H1 (cell line): Measurements from ENCODE around the gene ARSA. TPM values are rescaled to one million over a fixed set of nuclear protein-coding genes. Genes with fewer than 3 reads are reported as not detected.

Source experiments
- CTCF ChIA-PET: fragments of 300-600 bp; sonication (Branson Sonifier 250); formaldehyde crosslinking; loops from one replicate; lab custom pipeline; 2021; ENCODE audit not compliant: partially characterized antibody; lab: Charles Lee
- POLR2A ChIA-PET: fragments of 300-600 bp; sonication (Branson Sonifier 250); formaldehyde crosslinking; loops from one replicate; lab custom pipeline; 2021; ENCODE audit warnings: inconsistent platforms; ENCODE audit not compliant: partially characterized antibody; lab: Charles Lee
- DNase-seq, 2 experiments: peaks; one replicate each; pipeline versions ENCODE4 v3.0.0 to v3.0.0-alpha.2; 2010 to 2022; ENCODE audit warnings: low spot score in 2 of 2, low read depth in 1 of 2, mixed read lengths in 1 of 2
- FAIRE-seq: peaks from 2 replicates; lab custom pipeline; 2011; peaks lifted over from hg19 to GRCh38; lab: Jason Lieb, UNC
- H2AFZ ChIP-seq: 2 replicates; pipeline ENCODE4 v1.8.1; 2012; ENCODE audit warnings: low read length, inconsistent platforms
- H2AK5ac ChIP-seq: 2 replicates; pipeline ENCODE4 v1.6.1; 2013; ENCODE audit warnings: low read depth, low read length
- H2BK120ac ChIP-seq: replicated peaks from 2 replicates; pipeline ENCODE3; 2013; ENCODE audit warnings: low read depth, low read length, inconsistent platforms
- H2BK12ac ChIP-seq: 2 replicates; pipeline ENCODE4 v1.6.1; 2013; ENCODE audit warnings: low read depth, low read length
- H2BK15ac ChIP-seq: 2 replicates; pipeline ENCODE4 v1.6.1; 2013; ENCODE audit warnings: low read length
- H2BK20ac ChIP-seq: 2 replicates; pipeline ENCODE4 v1.6.1; 2013; ENCODE audit warnings: low read length
- H2BK5ac ChIP-seq: 2 replicates; pipeline ENCODE4 v1.6.1; 2013; ENCODE audit warnings: low read depth, low read length
- H3K14ac ChIP-seq: 2 replicates; pipeline ENCODE4 v1.6.1; 2013; ENCODE audit warnings: inconsistent platforms; ENCODE audit not compliant: insufficient read length
- H3K18ac ChIP-seq: 2 replicates; pipeline ENCODE4 v1.6.1; 2013; ENCODE audit warnings: low read length; ENCODE audit errors: extremely low read depth
- H3K23ac ChIP-seq: 2 replicates; pipeline ENCODE4 v1.6.1; 2013; ENCODE audit warnings: inconsistent platforms; ENCODE audit not compliant: insufficient read length
- H3K23me2 ChIP-seq: 2 replicates; pipeline ENCODE4 v1.6.1; 2013; ENCODE audit warnings: low read depth, low read length
- H3K27ac ChIP-seq: 2 replicates; pipeline ENCODE4 v1.6.1; 2011; ENCODE audit warnings: low read depth, low read length, inconsistent platforms
- H3K27me3 ChIP-seq, 4 experiments: replicated peaks in 1 of 4; 1 replicate in 1 of 4; 2 replicates in 3 of 4; pipeline versions ENCODE4 v1.6.1 to v1.8.1; 2011 to 2013; ENCODE audit warnings: low read length in 3 of 4, mild to moderate bottlenecking in 3 of 4, inconsistent platforms in 2 of 4, mixed read lengths in 2 of 4, moderate library complexity in 1 of 4; ENCODE audit not compliant: control insufficient read depth in 3 of 4, insufficient read depth in 3 of 4; ENCODE audit errors: extremely low read depth in 1 of 4
- H3K36me3 ChIP-seq, 4 experiments: 2 replicates each; pipeline versions ENCODE4 v1.6.1 to v1.8.1; 2011 to 2013; ENCODE audit warnings: mild to moderate bottlenecking in 4 of 4, low read length in 3 of 4, moderate library complexity in 2 of 4, control low read depth in 1 of 4, inconsistent platforms in 1 of 4; ENCODE audit not compliant: insufficient read depth in 4 of 4, control insufficient read depth in 2 of 4
- H3K4ac ChIP-seq: replicated peaks from 2 replicates; pipeline ENCODE3; 2013; ENCODE audit warnings: low read length, low read depth, mixed read lengths, inconsistent platforms; ENCODE audit not compliant: insufficient read length
- H3K4me1 ChIP-seq, 4 experiments: replicated peaks in 1 of 4; 1 replicate in 1 of 4; 2 replicates in 3 of 4; pipeline versions ENCODE4 v1.6.1 to v1.8.1; 2011 to 2013; ENCODE audit warnings: low read length in 3 of 4, inconsistent platforms in 2 of 4, mixed read lengths in 1 of 4; ENCODE audit not compliant: insufficient read depth in 4 of 4, control insufficient read depth in 3 of 4
- H3K4me2 ChIP-seq, 2 experiments: 2 replicates each; pipeline versions ENCODE4 v1.6.1 to v1.8.1; 2011 to 2013; ENCODE audit warnings: low read depth in 2 of 2, low read length in 2 of 2, control low read depth in 1 of 2, inconsistent platforms in 1 of 2, mild to moderate bottlenecking in 1 of 2; ENCODE audit not compliant: insufficient read depth in 1 of 2
- H3K4me3 ChIP-seq, 4 experiments: fragments of 200-600, 300-600 bp in 1 of 4; sonication (generic), shearing (Covaris generic), sonication (Bioruptor Twin) in 1 of 4; 2 replicates each; pipeline versions ENCODE4 v1.5.1 to v1.8.1; 2011 to 2016; ENCODE audit warnings: low read length in 4 of 4, low read depth in 3 of 4, control low read depth in 2 of 4, inconsistent platforms in 2 of 4, mild to moderate bottlenecking in 2 of 4, mixed read lengths in 1 of 4, moderate library complexity in 1 of 4; ENCODE audit not compliant: insufficient read depth in 2 of 4; ENCODE audit errors: extremely low read depth in 1 of 4
- H3K56ac ChIP-seq: replicated peaks from 2 replicates; pipeline ENCODE3; 2013; ENCODE audit warnings: low read depth, mild to moderate bottlenecking, mixed read lengths, low read length, inconsistent platforms; ENCODE audit not compliant: insufficient read length
- H3K79me1 ChIP-seq: 2 replicates; pipeline ENCODE4 v1.6.1; 2013; ENCODE audit warnings: low read depth, low read length, control low read depth
- H3K79me2 ChIP-seq, 2 experiments: 2 replicates each; pipeline versions ENCODE4 v1.6.1 to v1.8.1; 2012 to 2013; ENCODE audit warnings: low read length in 2 of 2, mild to moderate bottlenecking in 2 of 2, inconsistent platforms in 1 of 2; ENCODE audit not compliant: insufficient read depth in 2 of 2, control insufficient read depth in 1 of 2
- H3K9ac ChIP-seq, 4 experiments: replicated peaks in 1 of 4; 1 replicate in 1 of 4; 2 replicates in 3 of 4; pipeline versions ENCODE4 v1.6.1 to v1.8.1; 2011 to 2013; ENCODE audit warnings: low read depth in 3 of 4, low read length in 3 of 4, control low read depth in 2 of 4, mild to moderate bottlenecking in 2 of 4, moderate library complexity in 2 of 4, inconsistent platforms in 1 of 4; ENCODE audit errors: extremely low read depth in 1 of 4
- H3K9me3 ChIP-seq, 2 experiments: 2 replicates each; pipeline versions ENCODE4 v1.6.1 to v1.8.1; 2012 to 2013; ENCODE audit warnings: mild to moderate bottlenecking in 2 of 2, moderate library complexity in 2 of 2, control low read depth in 1 of 2, inconsistent platforms in 1 of 2, low read depth in 1 of 2, low read length in 1 of 2, mixed read lengths in 1 of 2; ENCODE audit not compliant: insufficient read depth in 2 of 2
- H4K20me1 ChIP-seq, 2 experiments: replicated peaks in 1 of 2; 2 replicates each; pipeline versions ENCODE3 to v1.8.1; 2011 to 2013; ENCODE audit warnings: inconsistent platforms in 2 of 2, low read length in 2 of 2, mild to moderate bottlenecking in 1 of 2; ENCODE audit not compliant: insufficient read depth in 2 of 2, control insufficient read depth in 1 of 2
- H4K5ac ChIP-seq: 2 replicates; pipeline ENCODE4 v1.6.1; 2013; ENCODE audit warnings: low read length, low read depth, mixed read lengths, inconsistent platforms; ENCODE audit not compliant: insufficient read length
- H4K8ac ChIP-seq: 2 replicates; pipeline ENCODE4 v1.8.0; 2013; ENCODE audit warnings: mild to moderate bottlenecking, moderate library complexity, low read length, inconsistent platforms; ENCODE audit not compliant: insufficient read depth; ENCODE audit errors: extremely low read depth
- H4K91ac ChIP-seq: replicated peaks from 2 replicates; pipeline ENCODE3; 2013; ENCODE audit warnings: low read length, mixed read lengths, inconsistent platforms; ENCODE audit not compliant: insufficient read length
- CREB1 ChIP-seq: IDR thresholded peaks from 2 replicates; pipeline ENCODE4 v1.6.1; 2012; ENCODE audit warnings: inconsistent platforms
- CTCF ChIP-seq, 3 experiments: IDR thresholded peaks; 1 replicate in 2 of 3; 2 replicates in 1 of 3; pipeline versions ENCODE4 v1.5.1 to v1.6.1; 2011; ENCODE audit warnings: low read length in 3 of 3, mild to moderate bottlenecking in 3 of 3, inconsistent platforms in 2 of 3, low read depth in 1 of 3, moderate library complexity in 1 of 3; ENCODE audit not compliant: insufficient read depth in 1 of 3; ENCODE audit errors: control extremely low read depth in 1 of 3
- GTF2F1 ChIP-seq: IDR thresholded peaks from 2 replicates; pipeline ENCODE4 v1.6.1; 2012; ENCODE audit warnings: low read depth, low read length, improper control_type of control experiment, borderline replicate concordance
- KDM5A ChIP-seq: fragments of 200-600 bp; IDR thresholded peaks from 2 replicates; pipeline ENCODE4 v1.7.1; 2012; ENCODE audit warnings: mild to moderate bottlenecking, low read length, inconsistent platforms, mixed read lengths
- POU5F1 ChIP-seq: IDR thresholded peaks from 2 replicates; pipeline ENCODE4 v1.6.1; 2011; ENCODE audit warnings: low read depth, mild to moderate bottlenecking, low read length, moderate library complexity
- RAD21 ChIP-seq, 2 experiments: IDR thresholded peaks in 1 of 2; conservative IDR thresholded peaks in 1 of 2; 2 replicates each; pipeline ENCODE4 v1.6.1; 2011; ENCODE audit warnings: low read depth in 2 of 2, low read length in 2 of 2, improper control_type of control experiment in 1 of 2, inconsistent platforms in 1 of 2, mild to moderate bottlenecking in 1 of 2, moderate library complexity in 1 of 2
- RXRA ChIP-seq: IDR thresholded peaks from 2 replicates; pipeline ENCODE4 v1.6.1; 2011; ENCODE audit warnings: low read depth, mild to moderate bottlenecking, low read length, moderate library complexity; ENCODE audit not compliant: insufficient read depth
- SIX5 ChIP-seq: IDR thresholded peaks from 2 replicates; pipeline ENCODE4 v1.6.1; 2011; ENCODE audit warnings: mild to moderate bottlenecking, low read depth, low read length
- SUZ12 ChIP-seq: fragments of 200-600 bp; sonication (generic); IDR thresholded peaks from 2 replicates; pipeline ENCODE4 v1.6.1; 2012; ENCODE audit warnings: mild to moderate bottlenecking, inconsistent platforms, low read length, moderate library complexity, mixed read lengths
- TAF1 ChIP-seq: IDR thresholded peaks from 2 replicates; pipeline ENCODE4 v1.6.1; 2011; ENCODE audit warnings: mild to moderate bottlenecking, low read depth, low read length
- TBP ChIP-seq: IDR thresholded peaks from 2 replicates; pipeline ENCODE4 v1.6.1; 2011; ENCODE audit warnings: low read depth, low read length, improper control_type of control experiment
- WGBS, 2 experiments: shearing (Covaris generic) in 1 of 2; methylation state at CpG; one replicate each; pipeline versions ENCODE4 v1.1.6 to v1.1.7; 2013 to 2015; ENCODE audit warnings: low lambda C conversion rate in 2 of 2, mixed read lengths in 2 of 2, inconsistent platforms in 1 of 2, low coverage in 1 of 2, missing lambda C conversion rate in 1 of 2; ENCODE audit not compliant: insufficient replicate concordance in 2 of 2, insufficient coverage in 1 of 2, insufficient read length in 1 of 2; ENCODE audit errors: extremely low coverage in 1 of 2, missing lambda C conversion rate in 1 of 2; 5-methylcytosine and 5-hydroxymethylcytosine counted together
- polyA plus RNA-seq, 7 experiments: library from polyadenylated mRNA; depleted of rRNA in 3 of 7; stranded (reverse) in 5 of 7; unstranded in 2 of 7; fragments of >200 nt in 5 of 7; fragments of 200-250 nt in 2 of 7; gene quantifications; 1 replicate in 5 of 7; 2 replicates in 1 of 7; 4 replicates in 1 of 7; pipeline versions ENCODE4 v1.2.1 to v1.2.3, GENCODE V29; 2011 to 2013; ENCODE audit warnings: missing spikeins in 2 of 7, mixed read lengths in 2 of 7
- total RNA-seq: library from RNA; stranded (reverse); fragmentation: NEBNext Ultra II Directional; extraction: Animal tissue kit (Norgen Biotek cat#: 25700); gene quantifications from 2 replicates; pipeline ENCODE4 v1.2.1, GENCODE V29; 2021

The ARSA gene
- total and polyA plus RNA-seq, 2 of the 8 experiments (the other 6 are each of a cell fraction or from before 2014, with no cell fraction given), result 9.8 to 10.1 TPM

- Histone ChIP-seq H2BK120ac (no peak overlapping the region), H3K36me3 (no peaks in the 10 kb centered on the region), H3K27ac (no peak overlapping the region; the same call in 1 of the 2 replicates), H2BK12ac (no peak overlapping the region), H3K79me1 (no peaks in the 10 kb centered on the region), H3K23ac (no peak overlapping the region), H4K8ac (no peak overlapping the region), H4K5ac (no peak overlapping the region), H2BK5ac (no peak overlapping the region), H3K4ac (no peak overlapping the region), H4K20me1 (peaks cover 0 to 7% of the 10 kb centered on the region in 2 experiments), H3K4me1 (peaks cover 0 to 10% (median 7%) of the 10 kb centered on the region in 4 experiments; a peak in 6 of 7 replicates), H3K9ac (no peak overlapping the region), H3K23me2 (peaks cover 2% of the 10 kb centered on the region; the same call in 1 of the 2 replicates), H3K4me3 (no peak overlapping the region), H3K56ac (no peak overlapping the region), H3K14ac (no peak overlapping the region), H3K4me2 (peak overlapping the region in 1 of 2 experiments; percentile 51; a peak in 1 of 4 replicates), H4K91ac (no peak overlapping the region), H3K27me3 (peaks cover 0 to 3% (median under 1%) of the 10 kb centered on the region in 4 experiments; a peak in 4 of 7 replicates), H3K79me2 (no peaks in the 10 kb centered on the region), H2BK20ac (no peak overlapping the region), H2BK15ac (no peak overlapping the region), H3K9me3 (no peaks in the 10 kb centered on the region), H2AK5ac (no peak overlapping the region), H2AFZ (no peak overlapping the region), H3K18ac (no peak overlapping the region)
- ChIA-PET CTCF (interaction anchor here (0.7 to 15.7 kb wide), 32 partner anchors 9 to 296 kb away, joined by 3 to 281 read pairs (median 4); partner anchors contain the start of genes CPT1B, SCO2 and SYCE3), POLR2A (interaction anchor here (0.6 kb wide), 1 partner anchor 726 kb away, joined by 4 read pairs; no protein-coding TSS in a partner anchor)
- DNase-seq (no peak), FAIRE-seq (no peak)
- WGBS, 2 experiments, result 81% methylated on average over 10 of the region's 10 CpGs; no CpG with 5 or more reads in 1 of the 2 experiments
- TF ChIP-seq SIX5, result no peak
- TF ChIP-seq POU5F1, result no peak
- no peak for TF ChIP-seq CREB1
- no peak for TF ChIP-seq SUZ12
- TF ChIP-seq GTF2F1, result no peak
- no peak for TF ChIP-seq RAD21 (IDR thresholded peaks at IDR 0.05 in 1 of 2, conservative IDR thresholded peaks at IDR 0.05 in 1 of 2; ENCODE audit: low read depth in 2 of 2, low read length in 2 of 2)
- TF ChIP-seq CTCF (IDR thresholded peaks at IDR 0.05; ENCODE audit: control extremely low read depth in 1 of 3, insufficient read depth in 1 of 3, low read depth in 1 of 3, low read length in 3 of 3), result no peak
- TF ChIP-seq RXRA, result no peak
- no peak for TF ChIP-seq TBP
- TF ChIP-seq TAF1, result no peak
- no peak for TF ChIP-seq KDM5A
Measured at GRCh38 chr22:50621356-50621880, 6.5 kb downstream of the ARSA start.
